K562 (cell line): ENCODE data around the gene NAA10. TPM values are rescaled to one million over a fixed set of nuclear protein-coding genes. Genes with fewer than 3 reads are reported as not detected.

Experiments
- AFF1 ChIP-seq, 2 experiments: fragments of 450-650 bp; IDR thresholded peaks; 2 replicates each; pipeline ENCODE4 v1.6.1; 2018; ENCODE audit warnings: mild to moderate bottlenecking in 2 of 2, low read depth in 1 of 2; ENCODE audit not compliant: partially characterized antibody in 2 of 2
- CREB1 ChIP-seq, 2 experiments: sonication (generic) in 1 of 2; formaldehyde crosslinking in 1 of 2; IDR thresholded peaks; 2 replicates each; pipeline versions ENCODE4 v1.6.1 to v1.8.0; 2012 to 2022; ENCODE audit warnings: inconsistent platforms in 1 of 2, mild to moderate bottlenecking in 1 of 2, missing genetic modification reagents in 1 of 2, moderate library complexity in 1 of 2
- CREBBP ChIP-seq: IDR thresholded peaks from one replicate; pipeline ENCODE4 v1.6.1; 2012; ENCODE audit warnings: low read depth, mild to moderate bottlenecking, control low read depth, inconsistent platforms, low read length
- CREM ChIP-seq: IDR thresholded peaks from 2 replicates; pipeline ENCODE4 v1.6.1; 2014; ENCODE audit warnings: antibody characterized with exemption, low read depth
- DNMT1 ChIP-seq: fragments of 450-650 bp; IDR thresholded peaks from 2 replicates; pipeline ENCODE4 v1.6.1; 2016; ENCODE audit warnings: antibody characterized with exemption, mild to moderate bottlenecking
- ESRRB ChIP-seq: fragments of 250-450 bp; sonication (Bioruptor Pico); IDR thresholded peaks from 2 replicates; pipeline ENCODE4 v1.5.0; 2020; ENCODE audit warnings: mild to moderate bottlenecking, moderate library complexity, borderline replicate concordance
- HDGF ChIP-seq: fragments of 450-650 bp; IDR thresholded peaks from 2 replicates; pipeline ENCODE4 v1.6.1; 2016
- MEF2D ChIP-seq: conservative IDR thresholded peaks from 2 replicates; pipeline ENCODE4 v1.6.1; 2016; ENCODE audit warnings: low read depth, missing genetic modification characterization, missing compliant biosample characterization
- NCOA4 ChIP-seq: fragments of 450-650 bp; IDR thresholded peaks from 2 replicates; pipeline ENCODE4 v1.6.1; 2018; ENCODE audit warnings: mild to moderate bottlenecking; ENCODE audit not compliant: partially characterized antibody
- NR2C1 ChIP-seq, 2 experiments: fragments of 450-650 bp; IDR thresholded peaks; 2 replicates each; pipeline ENCODE4 v1.6.1; 2017; ENCODE audit warnings: mild to moderate bottlenecking in 2 of 2, antibody characterized with exemption in 1 of 2, inconsistent platforms in 1 of 2, missing compliant biosample characterization in 1 of 2, missing genetic modification characterization in 1 of 2
- PATZ1 ChIP-seq: fragments of 250-450 bp; sonication (Bioruptor Pico); IDR thresholded peaks from 2 replicates; pipeline ENCODE4 v1.5.0; 2020; ENCODE audit warnings: mild to moderate bottlenecking, borderline replicate concordance
- PHF21A ChIP-seq: fragments of 450-650 bp; IDR thresholded peaks from 2 replicates; pipeline ENCODE4 v1.6.1; 2017; ENCODE audit warnings: low read depth, borderline replicate concordance
- POLR2B ChIP-seq: fragments of 450-650 bp; IDR thresholded peaks from 2 replicates; pipeline ENCODE4 v1.6.1; 2018; ENCODE audit warnings: low read depth; ENCODE audit not compliant: partially characterized antibody
- SREBF2 ChIP-seq: sonication (generic); formaldehyde crosslinking; IDR thresholded peaks from 2 replicates; pipeline ENCODE4 v1.4.0; 2020; ENCODE audit warnings: mild to moderate bottlenecking, missing genetic modification reagents
- SRSF9 ChIP-seq: fragments of 200-400 bp; formaldehyde crosslinking; IDR thresholded peaks from 2 replicates; pipeline ENCODE4 v1.6.1; 2017; ENCODE audit warnings: low read depth, low read length, borderline replicate concordance
- TAF1 ChIP-seq: IDR thresholded peaks from 2 replicates; pipeline ENCODE4 v1.6.1; 2011; ENCODE audit warnings: mild to moderate bottlenecking, low read length, moderate library complexity; ENCODE audit not compliant: insufficient read depth, control insufficient read depth, severe bottlenecking; ENCODE audit errors: extremely low read depth
- TCFL5 ChIP-seq: fragments of 250-450 bp; sonication (Bioruptor Pico); conservative IDR thresholded peaks from 2 replicates; pipeline ENCODE4 v1.6.1; 2021; ENCODE audit warnings: mild to moderate bottlenecking, moderate library complexity, matching md5 sums
- ZBED1 ChIP-seq: IDR thresholded peaks from 2 replicates; pipeline ENCODE4 v1.6.1; 2014
- ZNF133 ChIP-seq: fragments of 250-450 bp; sonication (Bioruptor Pico); IDR thresholded peaks from 2 replicates; pipeline ENCODE4 v1.4.0; 2020; ENCODE audit warnings: mild to moderate bottlenecking
- ZNF395 ChIP-seq: fragments of 200-800 bp; sonication (Bioruptor generic); IDR thresholded peaks from 2 replicates; pipeline ENCODE4 v1.6.1; 2017; ENCODE audit warnings: missing genetic modification characterization, missing compliant biosample characterization
- polyA plus RNA-seq, 8 experiments: library from polyadenylated mRNA; depleted of rRNA in 4 of 8; stranded (reverse) in 5 of 8; unstranded in 3 of 8; fragments of >200 nt; fragmentation: Nextera tagmentation in 2 of 8; fragmentation: Illumina TruSeq in 1 of 8; extraction: Ambion mirVana in 2 of 8; extraction: Trizol in 1 of 8; gene quantifications; 2 replicates each; pipeline versions ENCODE4 v1.2.1 to v1.2.3, GENCODE V29; 2011 to 2014; ENCODE audit warnings: inconsistent platforms in 1 of 8, missing spikeins in 1 of 8
- total RNA-seq, 7 experiments: library from RNA; depleted of rRNA in 6 of 7; stranded (reverse); fragments of >200 nt in 6 of 7; fragmentation: Illumina TruSeq in 2 of 7; extraction: Trizol in 2 of 7; gene quantifications; 2 replicates each; pipeline versions ENCODE4 v1.2.1 to v1.2.3, GENCODE V29; 2011 to 2021; ENCODE audit warnings: low replicate concordance in 1 of 7

The NAA10 gene
- total and polyA plus RNA-seq, 9 of the 15 experiments (the other 6 are each of a cell fraction or from before 2014, with no cell fraction given): 11.1 to 250 (median 134) TPM

- TF ChIP-seq MEF2D (tag) (no peak), ZNF395 (CRISPR knock-in tag) (peak; percentile 41; the same call in 1 of the 2 replicates), SRSF9 (no peak), POLR2B (peak; percentile 63), PATZ1 (CRISPR knock-in tag) (no peak), ESRRB (CRISPR knock-in tag) (no peak), PHF21A (no peak), HDGF (no peak), ZNF133 (CRISPR knock-in tag) (no peak), NCOA4 (no peak), CREBBP (no peak), ZBED1 (peak; percentile 95), SREBF2 (CRISPR knock-in tag) (no peak), CREM (peak; percentile 33; the same call in 1 of the 2 replicates), TAF1 (no peak), CREB1 (IDR thresholded peaks at IDR 0.05) (peak; percentile 3; the same call in 1 of the 2 replicates), CREB1 (CRISPR knock-in tag; IDR thresholded peaks at IDR 0.05) (no peak), AFF1 (IDR thresholded peaks at IDR 0.05; ENCODE audit: low read depth in 1 of 2, partially characterized antibody in 2 of 2) (no peak), TCFL5 (no peak), DNMT1 (no peak), NR2C1 (IDR thresholded peaks at IDR 0.05) (peak; percentile 57), NR2C1 (tag; IDR thresholded peaks at IDR 0.05) (peak; percentile 72)
Measured at GRCh38 chrX:153925739-153926551, 8.9 kb downstream of the NAA10 start, which contains the start of gene ARHGAP4 (continued).
